Breast epithelium (tissue), 4 donors: Measurements from ENCODE around the gene ATG7. TPM values are rescaled to one million over a fixed set of nuclear protein-coding genes. Genes with fewer than 3 reads are reported as not detected.
"Not testable (repeated sequence)": the region's sequence is repeated elsewhere in the genome, so short reads cannot be mapped to it uniquely, and the experiment has no call there.

Experiments used
- DNase-seq, 2 donors: peaks; one replicate each; pipeline ENCODE4 v3.0.0-alpha.2; 2019; ENCODE audit warnings: low spot score in 2 of 2
- H3K27ac ChIP-seq, 2 donors: fragments of 200-600 bp; sonication (generic) in 1 of 2; one replicate each; pipeline ENCODE4 v1.5.1; 2016 to 2019; ENCODE audit warnings: mild to moderate bottlenecking in 1 of 2
- H3K27me3 ChIP-seq, 2 donors: fragments of 200-600 bp; sonication (generic) in 1 of 2; one replicate each; pipeline versions ENCODE4 v1.5.1 to v1.6.0; 2017 to 2019; ENCODE audit warnings: control low read depth in 1 of 2, mild to moderate bottlenecking in 1 of 2
- H3K36me3 ChIP-seq: fragments of 200-600 bp; one replicate; pipeline ENCODE4 v1.5.1; 2019
- H3K4me1 ChIP-seq, 2 donors: fragments of 200-600 bp; sonication (generic); one replicate each; pipeline ENCODE4 v1.5.1; 2016 to 2019; ENCODE audit warnings: control low read depth in 1 of 2
- H3K4me3 ChIP-seq, 3 donors: fragments of 200-600 bp; sonication (generic); 1 replicate in 2 of 3; 2 replicates in 1 of 3; pipeline ENCODE4 v1.5.1; 2016 to 2019; ENCODE audit warnings: mild to moderate bottlenecking in 3 of 3, moderate library complexity in 2 of 3
- H3K9me3 ChIP-seq, 2 donors: fragments of 200-600 bp; sonication (generic) in 1 of 2; one replicate each; pipeline ENCODE4 v1.5.1; 2016 to 2019; ENCODE audit warnings: control low read depth in 1 of 2
- CTCF ChIP-seq, 3 donors: fragments of 450-650 bp; IDR thresholded peaks; one replicate each; pipeline ENCODE4 v1.5.1; 2016 to 2017; ENCODE audit warnings: antibody characterized with exemption in 3 of 3, mild to moderate bottlenecking in 3 of 3, moderate library complexity in 3 of 3
- POLR2A ChIP-seq: fragments of 450-650 bp; IDR thresholded peaks from one replicate; pipeline ENCODE4 v1.6.1; 2016; ENCODE audit warnings: antibody characterized with exemption, mild to moderate bottlenecking, moderate library complexity
- POLR2AphosphoS5 ChIP-seq, 3 donors: sonication (generic); formaldehyde crosslinking; IDR thresholded peaks; one replicate each; pipeline ENCODE4 v1.6.1; 2017; ENCODE audit warnings: antibody characterized with exemption in 3 of 3
- intact Hi-C: fragments of 100-400 bp; cut with DNase I; formaldehyde crosslinking; loops from one replicate; pipeline ENCODE4 v1.15.1; 2023; ENCODE audit warnings: low total_unique reads
- total RNA-seq, 3 donors: library from RNA; depleted of rRNA; stranded (reverse); fragments of >200 nt; gene quantifications; one replicate each; pipeline ENCODE4 v1.1.0, GENCODE V29; 2016

ATG7 gene
- total RNA-seq, 3 donors from 2014 or later = 64.9 to 81.9 (median 75.5) TPM

GRCh38 chr3:11457135-11457534 lies 184.9 kb downstream of the ATG7 start:
- TF ChIP-seq POLR2A = no peak
- TF ChIP-seq CTCF (IDR thresholded peaks at IDR 0.05) = no peak
- TF ChIP-seq POLR2AphosphoS5 (IDR thresholded peaks at IDR 0.05) = no peak
- no peaks in the 10 kb centered on the region for H3K36me3 ChIP-seq
- no peaks in the 10 kb centered on the region for H3K27me3 ChIP-seq
- H3K9me3 ChIP-seq = no peaks in the 10 kb centered on the region
- intact Hi-C loops = no loop called here
- H3K4me1 ChIP-seq = no peaks in the 10 kb centered on the region
- no peak overlapping the region for H3K4me3 ChIP-seq
- DNase-seq = no peak
- H3K27ac ChIP-seq = no peak overlapping the region

- no peaks in the 10 kb centered on the region for H3K36me3 ChIP-seq
- intact Hi-C loops = no loop called here
- no peak for DNase-seq
- H3K4me3 ChIP-seq = no peak overlapping the region
- TF ChIP-seq POLR2AphosphoS5 (IDR thresholded peaks at IDR 0.05) = no peak
- no peak for TF ChIP-seq POLR2A
- no peak for TF ChIP-seq CTCF (IDR thresholded peaks at IDR 0.05)
- no peaks in the 10 kb centered on the region for H3K9me3 ChIP-seq
- H3K27ac ChIP-seq = no peak overlapping the region
- no peaks in the 10 kb centered on the region for H3K4me1 ChIP-seq
- H3K27me3 ChIP-seq = no peaks in the 10 kb centered on the region
These were observed 187.1 kb downstream of the ATG7 start for GRCh38 chr3:11459186-11459824.

GRCh38 chr3:11461226-11461625 lies 189.0 kb downstream of the ATG7 start:
- no peak overlapping the region for H3K4me3 ChIP-seq
- no peak overlapping the region for H3K27ac ChIP-seq
- no peaks in the 10 kb centered on the region for H3K27me3 ChIP-seq
- no peaks in the 10 kb centered on the region for H3K36me3 ChIP-seq
- DNase-seq = no peak
- intact Hi-C loops = no loop called here
- H3K4me1 ChIP-seq = no peaks in the 10 kb centered on the region
- no peaks in the 10 kb centered on the region for H3K9me3 ChIP-seq
- no peak for TF ChIP-seq CTCF (IDR thresholded peaks at IDR 0.05)
- TF ChIP-seq POLR2AphosphoS5 (IDR thresholded peaks at IDR 0.05) = no peak

GRCh38 chr3:11462673-11463072 lies 190.5 kb downstream of the ATG7 start:
- H3K4me1 ChIP-seq, H3K27ac ChIP-seq, DNase-seq, intact Hi-C loops, H3K9me3 ChIP-seq, H3K4me3 ChIP-seq, H3K36me3 ChIP-seq, H3K27me3 ChIP-seq: not testable (repeated sequence)

GRCh38 chr3:11463591-11463990 lies 191.4 kb downstream of the ATG7 start:
- no peaks in the 10 kb centered on the region for H3K9me3 ChIP-seq
- H3K27me3 ChIP-seq = no peaks in the 10 kb centered on the region
- H3K4me3 ChIP-seq = no peak overlapping the region
- H3K4me1 ChIP-seq = no peaks in the 10 kb centered on the region
- no peak overlapping the region for H3K27ac ChIP-seq
- no peak for DNase-seq
- no peaks in the 10 kb centered on the region for H3K36me3 ChIP-seq
- TF ChIP-seq POLR2A (no peak), POLR2AphosphoS5 (IDR thresholded peaks at IDR 0.05) (no peak), CTCF (IDR thresholded peaks at IDR 0.05) (no peak)
- intact Hi-C loops = no loop called here

GRCh38 chr3:11464356-11464755 lies 192.2 kb downstream of the ATG7 start:
- Histone ChIP-seq H3K27ac (no peak overlapping the region), H3K36me3 (no peaks in the 10 kb centered on the region)
- intact Hi-C loops = no loop called here

More at GRCh38 chr3:11464356-11464755, 192.2 kb downstream of the ATG7 start:
- Histone ChIP-seq H3K9me3 (no peaks in the 10 kb centered on the region), H3K4me1 (no peaks in the 10 kb centered on the region), H3K4me3 (no peak overlapping the region), H3K27me3 (no peaks in the 10 kb centered on the region)
- TF ChIP-seq POLR2A (no peak), CTCF (IDR thresholded peaks at IDR 0.05) (no peak), POLR2AphosphoS5 (IDR thresholded peaks at IDR 0.05) (no peak)
- no peak for DNase-seq
